Measurements from ENCODE around the gene WDR1. TPM values are rescaled to one million over a fixed set of nuclear protein-coding genes. Genes with fewer than 3 reads are reported as not detected.

Gene WDR1
- total and polyA plus RNA-seq, 2 donors from 2014 or later = 176 to 313 TPM

GRCh38 chr4:10086506-10087120 is 30.0 kb downstream of the WDR1 start:
- intact Hi-C loops (cut with DNase I) = no loop called here
- peaks cover 9 to 77% (median 57%) of the 10 kb centered on the region in 3 donors for H3K36me3 ChIP-seq (ENCODE audit: control insufficient read depth in 2 of 3, insufficient read depth in 3 of 3, low read length in 3 of 3)
- TF ChIP-seq CTCF (IDR thresholded peaks at IDR 0.05; ENCODE audit: borderline replicate concordance, extremely low read depth, insufficient read depth) = no peak
- H3K9ac ChIP-seq (ENCODE audit: low read length in 3 of 3) = no peak overlapping the region
- DNase-seq (peak in 1 of 5 donors; percentile 68), FAIRE-seq (no peak)
- no peaks in the 10 kb centered on the region for H3K9me3 ChIP-seq (ENCODE audit: control insufficient read depth in 2 of 3, insufficient read depth in 1 of 3, low read length in 3 of 3)
- H3K27me3 ChIP-seq (ENCODE audit: control insufficient read depth, insufficient read depth, low read length) = no peaks in the 10 kb centered on the region
- H3K4me3 ChIP-seq (ENCODE audit: low read length in 3 of 3) = no peak overlapping the region
- H3K27ac ChIP-seq (ENCODE audit: low read depth in 2 of 2, low read length in 2 of 2) = no peak overlapping the region
- H3K4me1 ChIP-seq (ENCODE audit: control insufficient read depth in 2 of 3, insufficient read depth in 2 of 3, low read depth in 1 of 3, low read length in 3 of 3) = peaks cover 0 to 35% (median 25%) of the 10 kb centered on the region in 3 donors

- Histone ChIP-seq H3K27me3 (ENCODE audit: control insufficient read depth, insufficient read depth, low read length) (no peaks in the 10 kb centered on the region), H3K4me3 (ENCODE audit: low read length in 3 of 3) (no peak overlapping the region), H3K27ac (ENCODE audit: low read depth in 2 of 2, low read length in 2 of 2) (no peak overlapping the region), H3K9me3 (ENCODE audit: control insufficient read depth in 2 of 3, insufficient read depth in 1 of 3, low read length in 3 of 3) (no peaks in the 10 kb centered on the region), H3K36me3 (ENCODE audit: control insufficient read depth in 2 of 3, insufficient read depth in 3 of 3, low read length in 3 of 3) (peaks cover 9 to 75% (median 57%) of the 10 kb centered on the region in 3 donors), H3K9ac (ENCODE audit: low read length in 3 of 3) (no peak overlapping the region), H3K4me1 (ENCODE audit: control insufficient read depth in 2 of 3, insufficient read depth in 2 of 3, low read depth in 1 of 3, low read length in 3 of 3) (peaks cover 0 to 34% (median 18%) of the 10 kb centered on the region in 3 donors)
- DNase-seq (peak in 1 of 5 donors; percentile 41), FAIRE-seq (no peak)
- no peak for TF ChIP-seq CTCF (IDR thresholded peaks at IDR 0.05; ENCODE audit: borderline replicate concordance, extremely low read depth, insufficient read depth)
- intact Hi-C loops (cut with DNase I) = no loop called here
These were observed 30.6 kb downstream of the WDR1 start for GRCh38 chr4:10085828-10086505.

- peaks cover 0 to 29% (median 13%) of the 10 kb centered on the region in 3 donors for H3K4me1 ChIP-seq (ENCODE audit: control insufficient read depth in 2 of 3, insufficient read depth in 2 of 3, low read depth in 1 of 3, low read length in 3 of 3)
- FAIRE-seq = no peak
- peaks cover 9 to 75% (median 60%) of the 10 kb centered on the region in 3 donors for H3K36me3 ChIP-seq (ENCODE audit: control insufficient read depth in 2 of 3, insufficient read depth in 3 of 3, low read length in 3 of 3)
- H3K9me3 ChIP-seq (ENCODE audit: control insufficient read depth in 2 of 3, insufficient read depth in 1 of 3, low read length in 3 of 3) = no peaks in the 10 kb centered on the region
- no peak for TF ChIP-seq CTCF (IDR thresholded peaks at IDR 0.05; ENCODE audit: borderline replicate concordance, extremely low read depth, insufficient read depth)
- DNase-seq = peak in 1 of 5 donors; percentile 37
- no peak overlapping the region for H3K27ac ChIP-seq (ENCODE audit: low read depth in 2 of 2, low read length in 2 of 2)
- H3K27me3 ChIP-seq (ENCODE audit: control insufficient read depth, insufficient read depth, low read length) = no peaks in the 10 kb centered on the region
- H3K9ac ChIP-seq (ENCODE audit: low read length in 3 of 3) = no peak overlapping the region
- H3K4me3 ChIP-seq (ENCODE audit: low read length in 3 of 3) = no peak overlapping the region
- intact Hi-C loops (cut with DNase I) = no loop called here
These were observed 31.2 kb downstream of the WDR1 start for GRCh38 chr4:10085386-10085785.

Measured in kidney (tissue), 14 donors.